Stimulated activated CD8-positive, alpha-beta memory T cell treated with anti-CD3 and anti-CD28 coated beads, Interleukin-12 subunit alpha, Interleukin-12 subunit beta, amount 100 ng/mL, for 4 hours (primary cell): ENCODE data around the gene SEMA4B.
A peak's percentile ranks its signal among the peaks of the same experiment; 100 is the strongest.
"Not testable (repeated sequence)": the region's sequence is repeated elsewhere in the genome, so short reads cannot be mapped to it uniquely, and the experiment has no call there.

ENCODE experiments used
- DNase-seq: peaks from one replicate; pipeline ENCODE4 v3.0.0-alpha.2; 2020; ENCODE audit warnings: low read depth

The SEMA4B gene, protein sequence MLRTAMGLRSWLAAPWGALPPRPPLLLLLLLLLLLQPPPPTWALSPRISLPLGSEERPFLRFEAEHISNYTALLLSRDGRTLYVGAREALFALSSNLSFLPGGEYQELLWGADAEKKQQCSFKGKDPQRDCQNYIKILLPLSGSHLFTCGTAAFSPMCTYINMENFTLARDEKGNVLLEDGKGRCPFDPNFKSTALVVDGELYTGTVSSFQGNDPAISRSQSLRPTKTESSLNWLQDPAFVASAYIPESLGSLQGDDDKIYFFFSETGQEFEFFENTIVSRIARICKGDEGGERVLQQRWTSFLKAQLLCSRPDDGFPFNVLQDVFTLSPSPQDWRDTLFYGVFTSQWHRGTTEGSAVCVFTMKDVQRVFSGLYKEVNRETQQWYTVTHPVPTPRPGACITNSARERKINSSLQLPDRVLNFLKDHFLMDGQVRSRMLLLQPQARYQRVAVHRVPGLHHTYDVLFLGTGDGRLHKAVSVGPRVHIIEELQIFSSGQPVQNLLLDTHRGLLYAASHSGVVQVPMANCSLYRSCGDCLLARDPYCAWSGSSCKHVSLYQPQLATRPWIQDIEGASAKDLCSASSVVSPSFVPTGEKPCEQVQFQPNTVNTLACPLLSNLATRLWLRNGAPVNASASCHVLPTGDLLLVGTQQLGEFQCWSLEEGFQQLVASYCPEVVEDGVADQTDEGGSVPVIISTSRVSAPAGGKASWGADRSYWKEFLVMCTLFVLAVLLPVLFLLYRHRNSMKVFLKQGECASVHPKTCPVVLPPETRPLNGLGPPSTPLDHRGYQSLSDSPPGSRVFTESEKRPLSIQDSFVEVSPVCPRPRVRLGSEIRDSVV

DNA sequence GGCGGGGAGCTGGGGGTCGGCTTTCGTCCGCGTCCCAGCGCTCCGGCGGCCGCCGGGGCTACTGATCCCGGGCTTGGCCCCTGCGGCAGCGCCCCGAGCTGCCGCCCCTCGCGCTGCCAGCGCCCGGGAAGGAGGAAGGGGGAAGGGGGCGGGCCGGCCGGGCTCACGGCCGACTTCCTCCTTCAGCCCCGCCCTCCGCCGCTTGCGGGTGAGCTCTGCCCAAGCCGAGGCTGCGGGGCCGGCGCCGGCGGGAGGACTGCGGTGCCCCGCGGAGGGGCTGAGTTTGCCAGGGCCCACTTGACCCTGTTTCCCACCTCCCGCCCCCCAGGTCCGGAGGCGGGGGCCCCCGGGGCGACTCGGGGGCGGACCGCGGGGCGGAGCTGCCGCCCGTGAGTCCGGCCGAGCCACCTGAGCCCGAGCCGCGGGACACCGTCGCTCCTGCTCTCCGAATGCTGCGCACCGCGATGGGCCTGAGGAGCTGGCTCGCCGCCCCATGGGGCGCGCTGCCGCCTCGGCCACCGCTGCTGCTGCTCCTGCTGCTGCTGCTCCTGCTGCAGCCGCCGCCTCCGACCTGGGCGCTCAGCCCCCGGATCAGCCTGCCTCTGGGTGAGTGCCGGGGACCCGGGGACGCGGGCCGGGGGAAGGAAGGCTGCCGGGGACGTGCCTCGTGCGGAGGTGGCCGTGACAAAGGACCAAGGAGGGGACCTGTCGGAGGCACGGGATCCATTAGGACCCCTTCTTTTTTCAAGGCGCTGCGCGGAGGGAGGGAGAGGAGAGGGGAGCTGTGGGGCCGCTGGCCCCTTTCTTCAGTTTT is at the start of gene SEMA4B:
TSS of gene SEMA4B (plus strand) at position 201 of the 814 bp plus-strand sequence. CDS start at position 450, 249 bp downstream.
- peak; percentile 60 for DNase-seq

DNA sequence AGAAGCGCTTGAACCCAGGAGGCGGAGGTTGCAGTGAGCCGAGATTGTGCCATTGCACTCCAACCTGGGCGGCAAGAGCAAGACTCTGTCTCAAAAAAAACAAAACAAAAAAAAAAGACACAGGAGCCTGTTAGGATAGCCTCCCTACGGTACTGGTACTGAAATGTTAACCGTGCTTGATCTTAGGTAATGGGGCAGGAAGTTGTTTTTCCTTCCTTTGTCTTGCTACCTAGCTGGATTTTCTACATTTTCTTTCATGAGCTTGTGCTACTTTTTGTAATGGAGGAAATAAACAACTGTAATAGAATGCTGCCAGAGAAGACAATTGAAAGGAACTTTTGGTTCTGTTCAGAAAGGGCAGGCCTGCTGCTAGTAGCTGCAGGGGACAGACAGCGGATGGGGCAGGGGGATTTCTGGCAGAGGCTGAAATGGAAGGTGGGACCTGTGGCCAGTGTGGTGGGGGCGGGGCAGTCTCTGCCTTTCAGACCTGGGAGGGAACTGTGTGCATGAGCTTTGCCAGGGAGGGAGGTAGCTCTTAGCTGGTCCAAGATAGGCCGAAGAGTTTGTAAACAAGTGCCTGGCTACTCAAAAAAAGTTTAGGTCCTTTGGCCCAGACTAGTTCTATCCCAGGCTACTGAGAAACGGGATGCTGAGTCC is 49.0 kb upstream of the SEMA4B start:
- DNase-seq = no peak

DNA sequence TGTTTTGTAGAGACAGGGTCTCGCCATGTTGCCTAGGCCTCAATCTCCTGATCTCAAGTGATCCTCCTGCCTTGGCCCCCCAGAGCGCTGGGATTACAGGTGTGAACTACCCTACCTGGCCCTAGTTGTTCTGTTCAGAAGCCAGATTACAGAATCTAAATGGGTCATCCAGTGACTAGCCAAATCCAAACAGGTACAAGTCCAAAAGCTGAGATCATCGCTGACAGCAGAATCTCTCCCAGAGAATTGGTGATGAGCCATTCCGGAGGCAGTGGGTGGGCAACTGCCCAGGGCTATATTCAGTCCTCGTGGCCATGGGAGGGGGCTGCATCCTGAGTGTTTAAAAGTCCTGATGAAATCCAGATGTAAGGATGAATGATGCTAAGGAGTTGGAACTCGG is 47.5 kb upstream of the SEMA4B start:
- no peak for DNase-seq

DNA sequence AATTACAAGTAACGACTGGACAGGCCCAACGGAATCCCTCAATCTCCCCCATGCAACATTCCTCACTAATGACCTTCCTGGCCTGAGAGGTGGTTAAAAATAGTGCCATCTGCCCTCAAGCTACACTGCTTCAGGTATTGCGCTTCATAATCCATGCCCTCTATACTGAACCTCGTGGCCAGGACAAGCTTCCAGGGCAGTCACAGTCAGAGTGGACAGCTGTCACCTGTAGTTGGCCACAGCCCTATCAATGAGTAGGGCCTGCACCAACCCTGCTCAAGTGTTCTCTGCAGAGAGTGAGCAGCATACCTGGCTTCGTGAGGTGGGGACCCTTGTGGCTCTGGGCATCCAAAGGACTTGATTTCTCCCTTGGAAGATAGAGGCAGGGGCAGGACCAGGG is 46.9 kb upstream of the SEMA4B start:
- DNase-seq = no peak

DNA sequence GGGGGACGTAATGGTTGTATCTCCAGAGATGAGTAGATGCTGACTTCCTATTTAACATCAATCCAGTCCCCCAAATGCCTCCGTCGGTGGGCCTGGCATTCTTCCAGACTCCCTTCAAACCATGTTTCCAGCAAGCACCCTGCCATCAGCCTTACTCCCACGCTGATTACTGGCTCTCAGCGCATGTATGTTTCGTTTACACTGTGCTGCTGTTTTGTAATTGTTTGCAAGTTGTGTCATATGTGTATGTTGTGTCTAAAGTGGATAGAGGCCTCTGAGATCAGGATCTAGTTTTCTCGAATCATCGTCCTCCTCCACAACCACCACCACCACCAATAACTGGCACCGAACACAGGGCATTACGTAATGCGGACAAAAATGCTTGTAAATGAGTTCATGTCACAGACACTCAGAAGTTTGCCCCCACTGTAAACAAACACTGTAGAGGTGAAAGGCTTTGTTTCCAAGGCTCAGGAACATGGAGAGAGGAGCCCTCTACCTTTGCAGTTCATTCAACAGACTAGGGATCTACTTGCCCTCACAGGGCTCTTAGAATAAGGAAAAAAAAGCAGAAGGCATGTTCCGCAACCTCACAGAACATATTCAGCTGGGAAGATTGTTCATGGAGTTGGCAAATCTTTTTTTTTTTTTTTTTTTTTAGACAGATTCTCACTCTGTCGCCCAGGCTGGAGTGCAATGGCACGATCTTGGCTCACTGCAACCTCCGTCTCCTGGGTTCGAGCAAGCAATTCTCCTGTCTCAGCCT is 46.1 kb upstream of the SEMA4B start:
- DNase-seq = no peak

DNA sequence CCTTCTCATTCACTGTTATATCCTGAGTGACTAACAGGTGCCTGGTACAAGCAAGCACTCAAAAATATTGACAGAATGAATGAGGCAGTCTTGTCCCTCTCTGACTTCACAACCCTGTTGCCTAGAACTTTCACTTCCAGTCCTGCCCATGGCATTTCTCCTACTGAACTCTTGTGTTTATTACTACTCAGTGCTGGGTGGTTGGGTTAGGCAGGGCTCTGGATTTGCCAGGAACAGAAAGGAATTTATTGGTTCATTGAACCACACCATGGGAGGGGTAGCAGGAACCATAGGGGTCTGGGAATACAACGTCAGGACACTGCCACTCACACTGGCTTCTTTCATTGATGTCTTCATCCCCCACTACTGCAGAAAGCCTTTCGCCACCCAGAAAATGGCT is 41.9 kb upstream of the SEMA4B start:
- DNase-seq = no peak

DNA sequence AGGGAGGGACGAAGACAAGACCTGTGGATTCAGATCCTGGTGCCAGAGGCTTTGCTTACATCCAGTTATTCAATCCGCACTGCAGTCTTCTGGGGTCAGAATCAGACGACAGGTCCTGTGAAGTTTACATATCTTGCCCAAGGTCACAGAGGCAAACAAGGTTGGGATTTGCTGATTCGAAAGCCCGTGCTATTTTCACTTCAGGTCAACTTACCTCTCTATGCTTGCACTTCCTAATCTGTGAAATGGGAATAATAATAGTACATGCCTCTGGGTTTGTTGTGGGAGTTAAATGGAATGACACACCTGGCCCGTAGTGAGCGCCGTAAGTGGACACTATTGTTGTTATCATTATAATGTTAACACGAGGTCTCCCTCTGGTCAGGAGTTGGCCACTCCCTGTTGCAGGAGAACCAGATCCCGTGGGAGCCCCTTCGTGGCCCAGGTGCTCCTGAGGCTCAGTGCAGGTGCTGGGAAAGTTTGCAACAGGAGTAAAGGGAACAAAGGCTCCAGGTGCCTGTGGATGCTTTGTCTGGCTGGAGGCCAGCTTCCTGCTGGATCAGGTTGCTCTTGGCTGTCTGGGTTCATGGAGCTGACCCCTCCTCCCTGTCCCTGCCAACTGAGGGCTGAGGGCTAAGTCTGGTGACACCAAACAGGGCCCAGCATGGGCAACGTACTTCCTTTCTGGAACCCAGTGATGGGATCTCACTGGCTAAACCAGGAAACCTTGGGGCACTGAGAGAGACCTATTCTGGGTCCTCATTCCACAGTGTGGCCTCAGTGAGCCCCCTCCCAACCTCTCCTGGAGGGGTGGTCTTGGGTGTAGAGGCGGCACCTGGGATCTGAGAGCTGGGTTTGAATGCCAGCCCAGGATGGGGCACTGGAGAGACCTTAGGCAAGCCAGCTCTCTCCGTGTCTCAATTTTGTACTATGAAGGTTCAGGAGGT is 40.1 kb upstream of the SEMA4B start:
- DNase-seq = no peak

DNA sequence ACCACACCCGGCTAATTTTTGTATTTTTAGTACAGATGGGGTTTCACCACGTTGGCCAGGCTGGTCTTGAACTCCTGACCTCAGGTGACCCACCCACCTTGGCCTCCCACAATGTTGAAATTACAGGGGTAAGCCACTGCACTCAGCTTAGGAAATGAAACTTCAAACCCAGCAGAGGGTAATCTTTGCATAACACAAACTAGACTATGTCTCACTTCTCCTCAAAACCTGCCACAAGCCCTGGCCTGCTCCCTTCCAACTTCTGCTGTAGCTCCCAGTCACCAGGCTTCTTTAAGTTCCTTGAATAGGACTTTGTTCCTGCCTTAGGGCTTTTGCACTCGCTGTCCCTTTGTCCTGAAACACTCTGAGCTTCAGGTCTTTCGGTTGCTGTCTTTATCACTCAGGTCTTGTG is 39.2 kb upstream of the SEMA4B start:
- DNase-seq = no peak

DNA sequence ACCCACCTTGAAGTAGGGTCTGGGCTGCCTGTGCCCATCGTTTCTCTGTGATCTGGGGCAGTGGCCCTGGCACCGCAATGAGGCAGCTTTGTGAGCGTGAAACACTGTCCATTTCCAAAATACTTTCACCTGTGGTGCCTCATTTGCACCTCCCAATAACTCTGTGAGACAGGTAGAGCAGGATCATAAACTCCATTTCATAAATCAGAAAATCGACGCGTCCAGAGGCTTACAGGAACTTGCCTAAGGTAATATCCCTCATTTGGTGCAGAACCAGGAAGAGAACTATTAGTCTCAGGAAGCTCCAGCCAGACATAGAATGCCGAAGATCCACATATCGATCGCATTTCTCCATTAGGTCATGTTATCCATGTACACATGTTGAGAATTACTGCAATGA is 38.2 kb upstream of the SEMA4B start:
- no peak for DNase-seq

DNA sequence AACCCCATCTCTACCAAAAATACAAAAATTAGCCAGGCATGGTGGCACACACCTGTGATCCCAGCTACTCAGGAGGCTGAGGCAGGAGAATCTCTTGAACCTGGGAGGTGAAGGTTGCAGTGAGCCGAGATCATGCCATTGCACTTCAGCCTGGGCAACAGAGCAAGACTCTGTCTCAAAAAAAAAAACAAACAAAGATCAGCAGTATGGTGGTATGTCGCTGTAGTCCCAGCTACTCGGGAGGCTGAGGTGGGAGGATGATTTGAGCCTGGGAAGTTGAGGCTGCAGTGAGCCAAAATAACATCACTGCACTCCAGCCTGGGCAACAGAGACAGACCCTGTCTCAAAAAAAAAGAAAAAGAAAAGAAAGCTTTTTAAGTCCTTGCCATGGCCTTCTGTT is 36.9 kb upstream of the SEMA4B start:
- not testable (repeated sequence) for DNase-seq

DNA sequence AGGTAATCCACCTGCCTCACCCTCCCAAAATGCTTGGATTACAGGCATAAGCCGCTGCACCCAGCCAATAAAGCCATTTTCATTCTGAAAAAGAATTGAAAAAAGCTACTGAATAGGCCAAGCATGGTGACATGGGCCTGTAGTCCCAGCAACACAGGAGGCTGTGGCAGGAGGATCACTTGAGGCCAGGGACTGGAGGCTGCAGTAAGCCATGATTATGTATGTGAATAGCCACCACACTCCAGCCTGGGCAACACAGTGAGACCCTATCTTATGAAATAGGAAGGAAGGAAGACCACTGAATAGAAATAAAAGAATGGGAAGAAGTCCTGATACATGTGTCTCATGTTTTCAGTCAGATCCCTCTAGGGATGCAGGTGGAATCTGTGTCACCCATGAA is 36.0 kb upstream of the SEMA4B start:
- no peak for DNase-seq

DNA sequence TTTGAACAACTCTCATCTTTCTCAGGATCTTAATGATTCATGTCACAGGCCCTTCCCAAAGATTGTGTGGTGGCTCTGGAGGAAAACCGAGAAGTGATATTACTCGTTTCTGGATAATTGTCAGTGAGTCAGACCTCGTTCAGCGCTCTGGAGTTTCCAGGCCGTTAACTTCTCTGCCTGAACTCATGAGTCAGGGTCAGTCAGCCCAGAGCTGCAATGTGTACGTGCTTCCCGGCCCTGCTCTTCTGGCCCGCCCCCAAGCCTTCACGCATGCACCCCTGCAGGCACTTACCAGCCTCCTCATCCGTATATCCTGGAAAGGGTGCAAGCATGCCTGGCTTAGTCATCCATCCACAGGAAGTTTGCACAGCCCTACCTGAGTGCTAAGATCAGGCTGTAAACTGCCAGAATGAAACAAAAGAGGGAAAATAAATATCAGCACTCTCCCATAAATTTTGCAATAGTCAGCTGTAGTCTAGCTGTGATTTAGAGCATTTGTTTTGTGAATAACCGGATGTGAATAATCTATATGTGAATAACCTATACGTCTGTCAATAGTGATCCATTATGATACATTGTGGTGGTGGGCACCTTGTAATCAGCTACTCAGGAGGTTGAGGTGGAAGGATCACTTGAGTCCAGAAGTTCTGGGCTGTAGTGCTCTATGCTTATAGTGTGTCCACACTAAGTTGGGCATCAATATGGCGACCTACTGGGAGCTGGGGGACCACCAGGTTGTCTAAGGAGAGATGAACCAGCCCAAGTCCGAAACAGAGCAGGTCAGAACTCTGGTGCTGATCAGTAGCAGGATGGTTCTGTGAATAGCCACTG is 35.3 kb upstream of the SEMA4B start:
- no peak for DNase-seq

DNA sequence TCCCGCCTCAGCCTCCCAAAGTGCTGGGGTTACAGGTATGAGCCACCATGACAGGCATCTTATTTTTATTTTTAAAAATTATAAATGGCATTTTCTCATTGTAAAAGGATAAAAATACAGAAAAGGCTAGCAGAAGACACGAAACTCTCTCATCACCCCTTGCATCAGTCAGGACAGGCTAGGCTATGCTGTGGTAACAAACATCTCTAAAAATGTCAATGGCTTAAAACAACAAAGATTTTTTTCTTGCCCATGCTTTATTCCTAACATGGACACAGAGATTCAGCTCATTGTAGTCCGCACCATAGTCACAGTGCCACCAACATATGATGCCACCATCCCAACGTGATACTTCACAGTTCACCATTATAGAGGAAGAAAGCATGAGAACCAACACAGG is 34.0 kb upstream of the SEMA4B start:
- no peak for DNase-seq

DNA sequence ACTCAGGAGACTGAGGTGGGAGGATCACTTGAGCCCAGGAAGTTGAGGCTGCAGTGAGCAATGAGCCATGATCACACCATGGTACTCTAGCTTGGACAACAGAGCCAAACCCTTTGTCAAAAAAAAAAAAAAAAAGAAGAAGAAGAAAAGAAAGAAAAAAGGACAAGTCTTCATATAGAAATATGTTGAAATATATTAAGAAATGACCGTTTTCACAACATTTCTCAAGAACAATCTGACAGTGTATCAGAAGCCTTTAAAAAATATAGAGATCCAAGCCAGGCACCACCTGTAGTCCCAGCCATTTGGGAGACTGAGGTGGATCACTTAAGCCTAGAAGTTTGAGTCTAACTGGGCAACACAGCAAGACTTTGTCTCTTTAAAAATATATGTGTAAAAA is 29.5 kb upstream of the SEMA4B start:
- DNase-seq = no peak

DNA sequence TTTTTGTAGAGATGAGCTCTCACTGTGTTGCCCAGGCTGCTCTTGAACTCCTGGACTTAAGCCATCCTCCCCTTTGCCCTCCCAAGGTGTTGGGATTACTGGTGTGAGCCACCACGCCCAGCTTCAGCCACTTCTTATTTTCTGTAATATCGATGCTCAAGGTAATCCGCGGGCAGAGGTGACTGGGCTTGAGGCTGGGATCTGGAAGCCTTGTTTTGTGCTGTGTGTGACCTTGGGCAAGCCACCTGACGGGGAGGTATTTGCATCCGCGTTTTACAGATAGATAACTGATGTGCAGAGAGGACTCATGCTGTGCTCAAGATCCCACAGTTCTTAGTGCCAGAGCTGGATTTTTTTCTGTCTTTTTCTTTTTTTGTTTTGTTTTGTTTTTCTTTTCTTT is 27.8 kb upstream of the SEMA4B start:
- DNase-seq = no peak

DNA sequence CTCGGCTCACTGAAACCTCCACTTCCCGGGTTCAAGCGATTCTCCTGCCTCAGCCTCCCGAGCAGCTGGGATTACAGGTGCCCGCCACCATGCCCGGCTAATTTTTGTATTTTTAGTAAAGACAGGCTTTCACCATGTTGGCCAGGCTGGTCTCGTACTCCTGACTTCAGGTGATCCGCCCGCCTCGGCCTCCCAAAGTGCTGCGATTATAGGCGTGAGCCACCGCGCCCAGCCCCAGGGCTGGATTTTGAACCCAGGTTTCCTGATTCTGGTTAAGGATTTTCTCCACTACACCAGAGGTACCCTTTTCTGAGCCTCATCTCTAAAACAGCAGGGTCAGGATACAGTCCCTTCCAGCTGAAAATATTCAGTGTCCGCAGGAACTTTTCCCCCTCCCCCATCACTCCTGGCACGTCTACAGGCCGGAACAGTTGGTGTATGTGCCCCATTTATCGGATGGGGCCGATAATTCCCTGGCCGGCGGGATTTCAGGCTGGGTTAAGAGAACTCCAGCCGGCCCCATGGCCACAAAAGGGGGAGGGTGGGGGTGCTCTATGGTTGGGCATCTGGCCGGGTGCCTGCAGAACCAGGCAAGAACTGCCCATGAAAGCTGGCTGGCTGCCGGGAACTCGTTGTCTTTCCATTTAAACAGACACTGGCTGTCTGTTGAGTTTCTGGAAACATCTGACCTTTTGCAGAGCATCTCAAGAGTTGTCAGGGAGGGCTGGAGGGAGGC is 26.8 kb upstream of the SEMA4B start:
- DNase-seq = no peak

DNA sequence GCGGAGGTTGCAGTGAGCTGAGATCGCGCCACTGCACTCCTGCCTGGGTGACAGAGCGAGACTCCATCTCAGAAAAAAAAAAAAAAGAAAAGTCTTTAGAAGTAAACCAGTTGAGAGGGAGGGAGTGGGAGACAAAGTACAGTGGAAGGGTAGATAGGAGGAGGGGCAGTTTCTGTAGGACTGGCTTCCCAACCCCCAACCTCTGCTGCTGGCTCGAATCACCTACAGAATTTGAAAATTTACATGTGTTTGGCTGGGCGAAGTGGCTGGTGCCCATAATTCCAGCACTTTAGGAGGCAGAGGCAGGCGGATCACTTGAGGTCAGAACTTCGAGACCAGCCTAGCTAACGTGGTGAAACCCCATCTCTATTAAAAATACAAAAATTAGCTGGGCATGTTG is 24.1 kb upstream of the SEMA4B start:
- no peak for DNase-seq
